ENCODE data around the gene HDDC3.
"Not testable (repeated sequence)": the region's sequence is repeated elsewhere in the genome, so short reads cannot be mapped to it uniquely, and the experiment has no call there.

HDDC3 gene

GRCh38 chr15:90911906-90912769 lies 20.2 kb downstream of the HDDC3 start:
- in situ Hi-C loops (cut with MboI; ENCODE audit: low sequenced_read_pairs), result no loop called here

DNA sequence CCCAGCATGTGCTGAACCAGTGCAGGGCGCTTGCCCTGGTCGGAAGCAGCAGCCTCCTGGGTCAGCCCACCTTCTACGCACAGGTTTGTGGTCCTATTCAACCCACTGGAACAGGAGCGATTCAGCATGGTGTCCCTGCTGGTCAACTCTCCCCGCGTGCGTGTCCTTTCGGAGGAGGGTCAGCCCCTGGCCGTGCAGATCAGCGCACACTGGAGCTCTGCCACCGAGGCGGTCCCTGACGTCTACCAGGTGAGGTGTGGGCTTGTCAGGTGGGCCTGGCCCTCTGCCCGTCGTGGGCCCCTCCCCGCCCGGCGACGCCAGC lies 21.1 kb downstream of the HDDC3 start:
- in situ Hi-C loops (cut with MboI; ENCODE audit: low sequenced_read_pairs), result no loop called here

DNA sequence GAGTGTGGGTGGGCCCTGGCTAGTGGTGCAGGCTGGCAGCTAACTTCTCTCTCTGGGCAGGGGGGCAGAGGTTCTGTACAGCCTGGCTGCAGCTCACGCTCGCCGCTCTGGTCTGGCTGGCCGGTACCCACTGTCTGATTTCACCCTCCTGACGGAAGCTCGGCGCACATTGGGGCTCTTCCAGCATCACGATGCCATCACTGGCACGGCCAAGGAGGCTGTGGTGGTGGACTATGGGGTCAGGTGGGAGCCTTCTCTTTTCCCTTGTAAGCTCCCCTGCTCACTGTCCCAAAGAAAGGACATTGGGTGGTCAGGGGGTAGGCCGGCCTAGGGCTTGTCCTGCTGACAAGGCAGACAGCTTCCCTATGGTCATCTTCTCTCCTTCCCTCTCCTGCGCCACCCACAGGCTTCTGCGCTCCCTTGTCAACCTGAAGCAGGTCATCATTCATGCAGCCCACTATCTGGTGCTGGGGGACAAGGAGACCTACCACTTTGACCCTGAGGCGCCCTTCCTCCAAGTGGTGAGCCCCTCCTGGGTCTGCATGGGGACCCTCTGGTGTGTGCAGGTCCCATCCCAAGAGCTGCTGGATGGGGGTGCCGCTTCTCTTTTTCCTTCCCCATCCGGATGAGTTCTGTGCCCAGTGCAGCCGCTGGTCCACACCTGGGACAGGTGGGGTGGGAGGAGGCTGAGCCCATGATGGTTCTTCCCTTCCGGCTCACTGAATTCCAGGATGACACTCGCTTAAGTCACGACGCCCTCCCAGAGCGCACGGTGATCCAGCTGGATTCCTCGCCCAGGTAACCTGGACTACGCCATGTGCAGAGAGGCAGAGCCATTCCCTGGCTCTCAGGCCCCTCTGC lies 21.7 kb downstream of the HDDC3 start:
- in situ Hi-C loops (cut with MboI; ENCODE audit: low sequenced_read_pairs), result no loop called here

DNA sequence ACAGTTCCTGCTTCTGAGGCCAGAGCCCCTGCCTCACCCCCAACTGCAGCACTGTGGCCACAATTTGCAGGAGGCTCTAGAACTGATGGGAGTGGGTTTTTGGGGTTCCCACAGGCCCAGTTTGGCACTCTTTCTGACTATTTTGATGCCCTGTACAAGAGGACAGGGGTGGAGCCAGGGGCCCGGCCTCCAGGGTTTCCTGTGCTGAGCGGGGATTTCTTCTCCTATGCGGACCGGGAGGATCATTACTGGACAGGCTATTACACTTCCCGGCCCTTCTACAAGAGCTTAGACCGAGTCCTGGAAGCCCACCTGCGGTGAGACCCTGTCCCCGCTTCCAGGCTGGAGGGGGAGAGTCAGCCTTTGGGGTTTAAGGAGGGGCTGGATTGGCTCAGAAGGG lies 22.4 kb downstream of the HDDC3 start:
- in situ Hi-C loops (cut with MboI; ENCODE audit: low sequenced_read_pairs), result no loop called here

DNA sequence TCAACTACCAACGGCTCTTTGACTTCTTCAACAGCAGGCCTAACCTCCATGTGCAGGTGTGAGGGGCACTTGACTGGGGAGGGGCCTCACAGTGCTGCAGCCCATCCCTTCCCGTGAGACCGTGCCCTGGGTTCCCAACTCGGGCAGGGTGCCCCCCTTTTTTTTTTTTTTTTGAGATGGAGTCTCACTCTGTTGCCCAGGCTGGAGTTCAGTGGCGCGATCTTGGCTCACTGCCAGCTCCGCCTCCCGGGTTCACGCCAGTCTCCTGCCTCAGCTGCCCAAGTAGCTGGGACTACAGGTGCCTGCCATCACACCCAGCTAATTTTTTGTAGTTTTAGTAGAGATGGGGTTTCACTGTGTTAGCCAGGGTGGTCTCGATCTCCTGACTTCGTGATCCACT lies 22.9 kb downstream of the HDDC3 start:
- in situ Hi-C loops (cut with MboI; ENCODE audit: low sequenced_read_pairs), result not testable (repeated sequence)

DNA sequence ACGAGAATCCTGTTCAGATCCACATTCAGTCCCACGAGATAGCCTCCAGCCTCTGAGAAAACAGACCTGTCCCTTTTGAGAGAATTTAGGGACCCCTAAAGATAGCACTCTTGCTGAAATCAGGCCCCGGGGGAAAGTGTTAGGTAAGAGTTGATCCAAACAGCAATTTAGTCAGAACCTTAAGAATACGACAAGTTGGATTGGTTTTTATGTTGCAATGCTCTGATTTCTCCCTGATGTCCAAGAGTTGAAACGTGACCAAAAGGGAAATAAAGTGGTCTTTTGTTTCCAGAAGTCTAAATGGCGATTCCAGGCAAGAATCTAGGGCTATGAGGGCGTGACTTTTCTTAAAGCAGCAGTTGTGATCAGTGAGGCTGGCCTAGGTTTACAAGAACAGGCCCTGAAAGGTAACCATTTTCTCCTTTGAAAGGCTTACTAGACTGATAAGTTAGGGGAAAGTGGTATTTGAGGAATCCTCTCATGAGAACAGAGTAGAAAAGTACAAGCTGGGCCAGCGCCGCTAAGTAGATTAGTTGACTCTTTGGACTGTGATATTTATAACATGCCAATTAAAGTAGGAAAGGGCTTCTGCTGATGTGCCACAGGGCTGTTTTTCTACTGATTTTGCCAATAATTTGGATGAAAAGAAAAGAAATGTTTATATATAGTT lies 24.4 kb downstream of the HDDC3 start:
- in situ Hi-C loops (cut with MboI; ENCODE audit: low sequenced_read_pairs), result no loop called here

- in situ Hi-C loops (cut with MboI; ENCODE audit: low sequenced_read_pairs), result no loop called here
These were observed 25.2 kb downstream of the HDDC3 start for GRCh38 chr15:90907051-90907660.

- in situ Hi-C loops (cut with MboI; ENCODE audit: low sequenced_read_pairs), result no loop called here
These were observed 26.0 kb downstream of the HDDC3 start for GRCh38 chr15:90906181-90906849.

- in situ Hi-C loops (cut with MboI; ENCODE audit: low sequenced_read_pairs), result no loop called here
These were observed 26.8 kb downstream of the HDDC3 start for GRCh38 chr15:90905306-90906180.

DNA sequence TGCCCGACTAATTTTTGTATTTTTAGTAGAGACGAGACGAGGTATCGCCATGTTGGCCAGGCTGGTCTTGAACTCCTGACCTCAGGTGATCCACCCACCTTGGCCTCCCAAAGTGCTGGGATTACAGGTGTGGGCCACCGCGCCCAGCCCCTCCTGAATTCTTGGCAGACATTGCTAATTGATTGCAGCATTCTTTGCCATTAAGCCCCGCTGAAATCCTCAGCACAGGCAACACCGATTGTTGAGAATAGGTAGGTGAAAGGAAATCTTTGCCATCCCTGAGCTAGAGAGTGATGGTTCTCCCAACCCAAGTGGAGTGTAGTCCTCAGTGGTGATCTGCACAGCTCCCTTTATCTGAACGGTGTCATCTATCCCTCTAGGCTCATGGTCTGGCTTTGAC lies 27.6 kb downstream of the HDDC3 start:
- in situ Hi-C loops (cut with MboI; ENCODE audit: low sequenced_read_pairs), result no loop called here

DNA sequence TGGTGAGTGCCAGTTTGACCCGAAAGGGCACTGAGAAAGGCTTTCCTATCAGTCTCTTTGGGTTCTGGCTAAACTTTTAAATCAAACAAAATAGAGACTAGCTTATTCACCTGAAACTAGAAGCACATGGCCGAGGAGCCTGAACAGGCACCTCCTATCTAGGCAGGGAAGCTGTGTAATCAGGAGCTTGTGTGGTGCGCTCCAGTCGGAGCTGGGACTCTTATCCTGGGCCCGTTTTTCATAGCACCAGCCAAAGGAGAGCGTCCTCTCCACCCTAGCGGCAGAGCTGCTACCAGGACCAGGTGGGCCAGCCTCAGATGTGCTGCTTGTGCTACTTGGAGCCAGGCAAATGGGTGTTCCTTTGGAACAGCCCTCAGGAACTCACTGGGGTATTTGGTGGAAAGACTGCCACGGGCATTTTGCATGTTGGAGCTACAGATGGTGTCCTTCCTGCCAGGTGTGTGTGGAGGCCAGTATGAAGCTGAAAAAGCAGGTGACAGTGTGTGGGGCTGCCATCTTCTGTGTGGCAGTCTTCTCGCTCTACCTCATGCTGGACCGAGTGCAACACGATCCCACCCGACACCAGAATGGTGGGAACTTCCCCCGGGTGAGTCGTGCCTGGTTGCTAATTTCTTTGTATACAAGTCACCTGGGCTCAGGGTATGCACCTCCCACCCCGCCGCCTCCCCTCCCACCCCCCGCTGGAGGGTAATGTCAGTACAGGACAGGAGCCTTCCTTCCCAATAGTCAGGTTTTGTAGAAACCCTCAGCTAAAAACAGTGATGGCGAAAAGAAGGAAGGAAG lies 28.4 kb downstream of the HDDC3 start:
- in situ Hi-C loops (cut with MboI; ENCODE audit: low sequenced_read_pairs), result no loop called here

DNA sequence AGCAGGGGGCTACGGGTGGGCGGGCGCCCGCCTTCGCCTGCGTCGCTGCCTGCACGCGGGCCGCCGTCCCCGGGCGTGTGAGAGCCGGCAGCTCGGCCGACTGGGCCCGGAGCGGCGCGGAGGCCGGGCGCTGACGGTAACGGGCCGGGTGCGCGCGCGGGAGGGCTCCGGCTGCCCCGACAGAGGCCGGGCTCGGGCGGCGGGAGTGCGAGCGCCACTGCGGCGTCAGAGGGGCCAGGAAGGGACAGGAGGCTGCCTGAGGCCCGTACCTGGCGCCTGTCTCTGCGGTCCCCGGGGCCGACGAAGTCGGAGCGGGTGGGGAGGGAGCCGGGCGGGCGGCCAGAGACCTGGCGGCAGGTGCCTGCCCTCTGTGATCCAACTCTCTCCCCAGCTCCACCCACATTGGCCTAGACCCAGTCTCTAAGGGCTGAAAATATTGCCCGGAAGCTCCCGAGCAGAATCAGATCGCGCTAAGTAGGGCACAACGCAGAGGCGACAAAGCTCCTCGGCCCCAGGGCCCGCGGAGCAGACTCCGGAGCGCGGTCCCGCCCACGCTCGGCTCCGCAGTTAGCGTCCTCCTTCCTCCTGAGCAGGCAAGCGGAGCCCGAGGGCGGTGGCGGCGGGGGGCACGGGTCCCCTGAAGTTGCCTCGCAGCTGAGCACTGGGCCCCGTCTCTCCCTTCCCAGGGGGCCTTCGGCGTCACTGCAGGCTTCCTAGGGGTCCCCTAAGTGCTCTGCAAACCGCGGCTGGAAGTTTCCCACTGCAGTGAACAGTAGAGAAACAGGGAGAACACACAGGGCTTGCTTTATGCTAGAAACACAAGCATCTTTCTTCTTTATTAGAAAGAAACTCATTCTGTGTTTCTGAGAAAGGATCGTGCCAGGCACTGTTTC lies 29.3 kb downstream of the HDDC3 start, which contains the start of gene MAN2A2:
Gene MAN2A2 (plus strand): TSS at position 463 of the 893 bp plus-strand sequence. CDS start 906 bp downstream, outside the sequence.
- in situ Hi-C loops (cut with MboI; ENCODE audit: low sequenced_read_pairs), result no loop called here

- in situ Hi-C loops (cut with MboI; ENCODE audit: low sequenced_read_pairs), result no loop called here
These were observed 30.1 kb downstream of the HDDC3 start for GRCh38 chr15:90902040-90902839.

- in situ Hi-C loops (cut with MboI; ENCODE audit: low sequenced_read_pairs), result no loop called here
These were observed 30.9 kb downstream of the HDDC3 start for GRCh38 chr15:90901175-90902039.

DNA sequence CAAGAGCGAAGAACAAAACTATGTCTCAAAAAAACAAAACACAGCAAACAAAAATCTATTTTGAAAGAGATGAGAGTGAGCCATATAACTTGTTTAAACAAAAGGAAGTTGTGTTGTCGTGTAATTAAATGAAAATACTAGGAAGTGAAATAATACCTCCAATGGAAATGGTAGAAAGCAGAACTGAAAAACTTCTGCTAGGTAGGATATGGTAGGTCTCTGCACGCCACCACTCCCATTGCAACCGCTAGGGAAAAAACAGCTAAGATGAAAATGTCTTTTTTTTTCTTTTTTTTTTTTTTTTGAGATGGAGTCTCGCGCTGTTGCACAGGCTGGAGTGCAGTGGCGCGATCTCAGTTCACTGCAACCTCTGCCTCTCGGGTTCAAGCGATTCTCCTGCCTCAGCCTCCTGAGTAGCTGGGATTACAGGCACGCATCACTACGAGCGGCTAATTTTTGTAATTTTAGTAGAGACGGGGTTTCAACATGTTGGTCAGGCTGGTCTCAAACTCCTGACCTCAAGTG lies 35.2 kb downstream of the HDDC3 start:
- in situ Hi-C loops (cut with MboI; ENCODE audit: low sequenced_read_pairs), result not testable (repeated sequence)
